Stimulated activated CD4-positive, alpha-beta T cell treated with anti-CD3 and anti-CD28 coated beads, TNF-alpha, amount 100 ng/mL, for 24 hours (primary cell): ENCODE measurements around the gene SSMEM1.
"Not testable (repeated sequence)": the region's sequence is repeated elsewhere in the genome, so short reads cannot be mapped to it uniquely, and the experiment has no call there.

Experiments used
- DNase-seq, 3 experiments: peaks; one replicate each; pipeline ENCODE4 v3.0.0-alpha.2; 2020; ENCODE audit warnings: low read depth in 3 of 3

Gene SSMEM1

GRCh38 chr7:130246491-130246890, 38.8 kb downstream of the SSMEM1 start:
- DNase-seq = not testable (repeated sequence)

GRCh38 chr7:130248842-130249241, 41.2 kb downstream of the SSMEM1 start:
- DNase-seq = not testable (repeated sequence)

- DNase-seq = not testable (repeated sequence)
These were observed 42.0 kb downstream of the SSMEM1 start for GRCh38 chr7:130249626-130250025.

- no peak for DNase-seq
These were observed 46.9 kb downstream of the SSMEM1 start for GRCh38 chr7:130254555-130254954.

- no peak for DNase-seq
These were observed 49.0 kb downstream of the SSMEM1 start for GRCh38 chr7:130256704-130257103.

GRCh38 chr7:130258494-130259078, 50.9 kb downstream of the SSMEM1 start:
- DNase-seq = no peak

GRCh38 chr7:130262448-130262847, 54.8 kb downstream of the SSMEM1 start:
- no peak for DNase-seq

GRCh38 chr7:130263130-130263529, 55.5 kb downstream of the SSMEM1 start:
- DNase-seq = no peak
